HG02938 (cell line): Measurements from ENCODE around the gene PLPPR3.
"Not testable (repeated sequence)": the region's sequence is repeated elsewhere in the genome, so short reads cannot be mapped to it uniquely, and the experiment has no call there.

Experiments
- ATAC-seq: cut with Tn5 transposase; IDR thresholded peaks from one replicate; pipeline ENCODE4 v1.9.1; 2021; ENCODE audit warnings: mild to moderate bottlenecking, moderate library complexity; ENCODE audit not compliant: unreplicated experiment

Gene PLPPR3

DNA sequence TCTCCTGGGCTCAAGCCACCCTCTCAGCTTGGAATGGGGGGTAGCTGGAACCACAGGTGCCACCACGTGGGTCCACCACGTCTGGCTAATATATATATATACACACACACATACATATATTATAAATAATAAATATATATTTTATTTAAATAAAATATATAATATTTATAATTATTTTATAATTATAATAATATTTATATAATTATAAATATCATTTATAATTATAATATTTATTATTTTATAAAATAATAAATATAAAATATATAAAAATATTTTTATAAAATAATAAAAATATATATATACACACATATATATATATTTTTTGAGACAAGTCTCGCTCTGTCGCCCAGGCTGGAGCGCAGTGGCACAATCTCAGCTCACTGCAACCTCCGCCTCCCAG is 32.8 kb upstream of the PLPPR3 start:
- no peak for ATAC-seq

DNA sequence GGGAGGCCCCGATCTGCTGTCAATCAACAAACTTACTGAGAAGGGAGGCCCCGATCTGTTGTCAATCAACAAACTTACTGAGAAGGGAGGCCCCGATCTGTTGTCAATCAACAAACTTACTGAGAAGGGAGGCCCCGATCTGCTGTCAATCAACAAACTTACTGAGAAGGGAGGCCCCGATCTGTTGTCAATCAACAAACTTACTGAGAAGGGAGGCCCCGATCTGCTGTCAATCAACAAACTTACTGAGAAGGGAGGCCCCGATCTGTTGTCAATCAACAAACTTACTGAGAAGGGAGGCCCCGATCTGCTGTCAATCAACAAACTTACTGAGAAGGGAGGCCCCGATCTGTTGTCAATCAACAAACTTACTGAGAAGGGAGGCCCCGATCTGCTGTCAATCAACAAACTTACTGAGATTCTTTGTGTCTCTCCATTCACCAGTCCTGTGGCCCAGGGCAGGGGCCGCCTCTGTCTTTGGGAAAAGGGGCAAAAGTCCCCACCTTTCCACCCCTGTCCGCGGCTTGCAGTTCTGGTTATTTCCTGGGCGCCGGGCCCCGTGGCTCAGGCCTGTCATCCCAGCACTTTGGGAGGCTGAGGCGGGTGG is 32.0 kb upstream of the PLPPR3 start:
- not testable (repeated sequence) for ATAC-seq

GRCh38 chr19:853014-853585 is 31.3 kb upstream of the PLPPR3 start:
- ATAC-seq: no peak

DNA sequence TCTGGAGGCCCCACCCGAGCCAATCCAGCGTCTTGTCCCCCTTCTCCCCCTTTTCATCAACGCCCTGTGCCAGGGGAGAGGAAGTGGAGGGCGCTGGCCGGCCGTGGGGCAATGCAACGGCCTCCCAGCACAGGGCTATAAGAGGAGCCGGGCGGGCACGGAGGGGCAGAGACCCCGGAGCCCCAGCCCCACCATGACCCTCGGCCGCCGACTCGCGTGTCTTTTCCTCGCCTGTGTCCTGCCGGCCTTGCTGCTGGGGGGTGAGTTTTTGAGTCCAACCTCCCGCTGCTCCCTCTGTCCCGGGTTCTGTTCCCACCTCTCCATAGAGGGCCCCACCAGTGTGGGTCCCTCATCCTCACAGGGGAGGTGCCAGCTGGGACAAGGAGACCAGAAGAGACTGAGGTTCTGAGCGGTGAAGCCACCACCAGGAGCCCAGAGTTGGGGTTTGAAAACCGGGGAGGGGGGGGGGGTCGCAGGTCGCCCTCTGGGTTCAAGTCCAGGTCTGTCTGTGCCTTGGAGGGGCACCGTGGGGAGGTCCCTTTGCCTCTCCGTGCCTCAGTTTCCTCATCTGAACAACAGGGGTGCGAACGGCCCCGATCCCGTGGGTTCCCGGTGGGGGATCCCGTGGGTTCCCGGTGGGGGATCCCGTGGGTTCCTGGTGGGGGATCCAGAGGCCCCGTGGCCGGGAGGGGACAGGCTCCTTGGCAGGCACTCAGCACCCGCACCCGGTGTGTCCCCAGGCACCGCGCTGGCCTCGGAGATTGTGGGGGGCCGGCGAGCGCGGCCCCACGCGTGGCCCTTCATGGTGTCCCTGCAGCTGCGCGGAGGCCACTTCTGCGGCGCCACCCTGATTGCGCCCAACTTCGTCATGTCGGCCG is 30.6 kb upstream of the PLPPR3 start, which contains the start of gene ELANE:
TSS of gene ELANE (plus strand) at position 168 of the 878 bp plus-strand sequence. CDS start at position 194, 26 bp downstream.
- no peak for ATAC-seq

DNA sequence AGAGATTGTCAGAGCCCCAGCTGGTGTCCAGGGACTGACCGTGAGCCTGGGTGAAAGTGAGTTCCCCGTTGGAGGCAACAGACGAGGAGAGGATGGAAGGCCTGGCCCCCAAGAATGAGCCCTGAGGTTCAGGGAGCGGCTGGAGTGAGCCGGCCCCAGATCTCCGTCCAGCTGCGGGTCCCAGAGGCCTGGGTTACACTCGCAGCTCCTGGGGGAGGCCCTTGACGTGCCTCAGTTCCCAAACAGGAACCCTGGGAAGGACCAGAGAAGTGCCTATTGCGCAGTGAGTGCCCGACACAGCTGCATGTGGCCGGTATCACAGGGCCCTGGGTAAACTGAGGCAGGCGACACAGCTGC is 29.2 kb upstream of the PLPPR3 start:
- ATAC-seq: no peak

GRCh38 chr19:850221-850978 is 28.6 kb upstream of the PLPPR3 start:
- ATAC-seq: no peak

GRCh38 chr19:849195-849594 is 27.4 kb upstream of the PLPPR3 start:
- ATAC-seq: not testable (repeated sequence)

DNA sequence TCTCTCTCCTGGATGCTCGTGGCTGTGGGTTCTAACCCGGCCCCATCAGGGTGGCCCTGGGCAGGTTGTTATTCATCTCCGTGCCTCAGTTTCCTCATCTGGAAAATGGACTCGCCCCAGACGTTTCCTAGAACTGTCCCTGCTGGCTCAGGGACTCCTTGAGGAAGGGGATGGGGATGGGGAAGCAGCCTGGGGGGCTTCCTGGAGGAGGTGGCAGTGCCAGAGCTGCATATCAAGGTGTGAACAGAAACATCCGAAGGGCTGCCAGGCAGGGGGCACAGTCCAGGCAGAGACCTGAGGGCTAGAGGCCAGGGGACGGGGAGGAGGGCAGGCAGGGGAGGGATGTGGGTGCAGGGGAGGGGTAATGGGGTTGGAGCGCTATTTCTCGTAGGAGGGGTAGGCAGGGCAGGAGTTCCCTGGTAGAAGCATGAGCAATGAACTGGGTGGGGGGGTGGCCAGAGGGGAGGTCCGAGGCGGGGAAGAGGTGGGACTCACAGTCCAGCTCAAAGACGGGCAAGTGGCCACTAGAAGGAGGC is 26.7 kb upstream of the PLPPR3 start:
- ATAC-seq: no peak

- ATAC-seq: no peak
Observed at GRCh38 chr19:845707-846521, 24.2 kb upstream of the PLPPR3 start.

DNA sequence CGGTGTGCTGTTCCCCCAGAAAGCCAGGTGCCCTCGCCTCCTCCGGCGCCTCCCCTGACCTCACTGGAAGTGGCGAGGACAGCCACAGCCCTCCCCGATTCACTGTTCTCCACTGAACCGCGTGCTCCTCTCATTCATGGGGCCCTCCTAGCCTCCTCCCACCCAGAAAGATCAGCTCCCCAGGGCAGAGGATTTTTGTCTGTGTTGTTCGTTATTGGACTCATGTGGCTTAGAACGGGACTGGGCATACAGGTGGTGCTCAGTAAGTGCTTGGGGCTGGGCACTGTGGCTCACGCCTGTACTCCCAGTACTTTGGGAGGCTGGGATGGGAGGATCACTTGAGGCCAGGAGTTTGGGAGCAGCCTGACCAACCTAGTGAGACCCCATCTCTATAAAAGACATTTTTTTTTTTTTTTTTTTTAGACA is 22.8 kb upstream of the PLPPR3 start:
- no peak for ATAC-seq

- ATAC-seq: no peak
Observed at GRCh38 chr19:843836-844545, 22.2 kb upstream of the PLPPR3 start.

GRCh38 chr19:843180-843835 is 21.6 kb upstream of the PLPPR3 start:
- no peak for ATAC-seq

DNA sequence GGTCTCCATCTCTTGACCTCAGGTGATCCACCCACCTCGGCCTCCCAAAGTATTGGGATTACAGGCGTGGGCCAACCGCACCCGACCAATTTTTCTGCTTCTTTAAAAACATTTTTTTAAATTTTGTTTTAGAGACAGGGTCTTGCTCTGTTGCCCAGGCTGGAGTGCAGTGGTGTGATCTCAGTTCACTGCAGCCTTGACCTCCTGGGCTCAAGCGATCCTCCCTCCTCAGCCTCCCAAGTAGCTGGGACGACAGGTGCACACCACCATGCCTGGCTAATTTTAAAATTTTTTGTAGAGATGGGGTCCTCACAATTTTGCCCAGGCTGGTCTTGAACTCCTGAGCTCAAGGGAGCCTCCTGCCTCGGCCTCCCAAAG is 21.0 kb upstream of the PLPPR3 start:
- not testable (repeated sequence) for ATAC-seq

DNA sequence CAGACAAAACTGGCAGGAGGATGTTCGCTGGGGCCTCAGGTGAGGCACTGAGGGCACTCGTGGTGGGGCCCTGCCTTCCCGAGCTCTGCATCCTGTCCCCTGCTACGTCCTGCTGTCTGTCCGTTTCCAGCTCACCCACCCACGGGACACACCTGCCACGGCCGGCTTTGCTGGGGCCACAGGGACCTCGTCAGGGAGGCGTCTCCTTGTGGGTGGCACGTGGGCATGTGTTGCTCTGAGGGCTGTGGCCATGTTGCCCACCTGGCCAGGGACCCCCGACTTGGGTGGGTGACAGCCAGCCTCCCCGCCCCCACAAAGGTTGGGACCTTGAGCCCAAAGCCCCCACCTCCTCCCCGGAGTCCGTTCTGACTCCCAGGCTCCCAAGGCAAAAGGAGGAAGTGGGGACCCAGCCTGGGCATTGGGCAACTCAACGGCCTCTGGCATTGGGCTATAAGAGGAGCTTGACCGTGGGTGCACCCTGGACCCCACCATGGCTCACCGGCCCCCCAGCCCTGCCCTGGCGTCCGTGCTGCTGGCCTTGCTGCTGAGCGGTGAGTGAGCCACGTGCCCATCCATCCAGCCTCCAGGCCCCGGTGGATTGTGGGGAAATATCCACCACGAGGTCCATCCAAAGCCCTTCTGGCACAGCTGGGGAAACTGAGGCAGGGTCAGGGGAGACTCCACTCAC is 18.9 kb upstream of the PLPPR3 start, which contains the start of gene PRTN3:
TSS of gene PRTN3 (plus strand) at position 481 of the 688 bp plus-strand sequence. CDS start at position 491, 10 bp downstream.
- ATAC-seq: no peak

GRCh38 chr19:835210-835810 is 13.6 kb upstream of the PLPPR3 start:
- ATAC-seq: no peak

GRCh38 chr19:834216-834615 is 12.5 kb upstream of the PLPPR3 start:
- no peak for ATAC-seq

DNA sequence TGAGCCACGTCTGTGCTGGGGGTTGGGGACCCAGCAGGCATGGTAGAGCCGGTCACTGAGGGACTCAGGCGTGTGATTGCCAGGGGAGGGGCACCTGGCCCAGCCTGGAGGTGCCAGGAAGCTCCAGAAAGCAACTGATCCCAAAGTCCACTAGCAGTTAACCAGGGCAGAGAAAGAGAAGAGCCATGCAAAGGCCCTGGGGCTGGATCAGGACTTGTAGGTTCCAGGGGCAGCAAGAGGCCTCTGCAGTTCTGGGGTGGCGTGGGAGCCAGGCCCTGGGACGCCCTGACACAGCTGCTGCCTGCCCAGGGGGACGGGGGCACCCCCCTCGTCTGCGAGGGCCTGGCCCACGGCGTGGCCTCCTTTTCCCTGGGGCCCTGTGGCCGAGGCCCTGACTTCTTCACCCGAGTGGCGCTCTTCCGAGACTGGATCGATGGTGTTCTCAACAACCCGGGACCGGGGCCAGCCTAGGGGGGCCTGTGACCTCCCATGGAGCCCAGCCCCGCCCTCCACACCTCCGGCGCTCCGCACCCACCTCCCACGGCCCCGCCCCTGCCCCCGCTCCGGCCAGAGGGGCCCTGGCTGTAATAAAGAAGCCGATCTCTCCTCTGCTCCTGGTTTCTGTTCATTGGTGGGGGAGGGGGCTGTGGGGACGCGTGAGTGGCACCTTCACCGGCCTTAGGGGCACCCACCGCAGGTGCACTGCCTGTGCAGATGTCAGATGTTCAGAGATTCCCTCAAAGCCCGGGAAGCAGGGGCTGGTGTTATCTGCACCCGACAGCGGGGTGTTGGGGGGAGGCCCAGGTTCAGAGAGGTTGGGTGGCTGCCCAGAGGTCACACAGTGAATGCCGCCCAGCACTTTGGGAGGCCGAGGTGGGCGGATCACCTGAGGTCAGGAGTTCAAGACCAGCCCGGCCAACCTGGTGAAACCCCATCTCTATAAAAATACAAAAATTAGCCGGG is 9.9 kb upstream of the PLPPR3 start:
- no peak for ATAC-seq
